ENCODE measurements around the gene SEMA5A. TPM values are rescaled to one million over a fixed set of nuclear protein-coding genes. Genes with fewer than 3 reads are reported as not detected.

The SEMA5A gene
- total RNA-seq, 1 experiment from 2014 or later: not detected

GRCh38 chr5:9513827-9514226 is 32.0 kb downstream of the SEMA5A start:
- H3K4me3 ChIP-seq: no peak overlapping the region
- no peaks in the 10 kb centered on the region for H3K4me1 ChIP-seq
- no peaks in the 10 kb centered on the region for H3K36me3 ChIP-seq
- no peak overlapping the region for H3K27ac ChIP-seq
- no peaks in the 10 kb centered on the region for H3K9me3 ChIP-seq (replicated peaks)
- DNase-seq: no peak
- no peaks in the 10 kb centered on the region for H3K27me3 ChIP-seq

DNA sequence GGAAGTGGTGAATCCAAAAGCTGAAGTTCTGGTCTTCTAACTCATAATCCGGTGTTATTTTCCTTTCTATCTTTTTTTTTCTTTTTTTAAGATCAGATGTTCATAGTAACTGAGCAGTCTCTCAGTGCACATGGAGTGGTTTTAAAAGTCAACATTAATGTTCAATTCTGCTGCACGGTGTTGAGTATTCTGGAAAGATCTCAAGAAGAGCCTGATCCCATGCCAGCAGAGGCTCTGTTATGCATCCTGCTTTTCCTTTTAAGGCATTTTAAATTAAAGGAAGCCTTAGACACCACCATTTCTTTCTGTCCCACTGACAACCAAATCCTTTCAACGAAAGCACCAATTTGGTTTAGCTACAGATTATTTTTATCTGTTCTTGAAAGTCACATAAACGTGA is 33.4 kb downstream of the SEMA5A start:
- no peaks in the 10 kb centered on the region for H3K4me1 ChIP-seq
- H3K9me3 ChIP-seq (replicated peaks): no peaks in the 10 kb centered on the region
- no peak overlapping the region for H3K27ac ChIP-seq
- DNase-seq: no peak
- no peaks in the 10 kb centered on the region for H3K27me3 ChIP-seq
- H3K4me3 ChIP-seq: no peak overlapping the region
- no peaks in the 10 kb centered on the region for H3K36me3 ChIP-seq

DNA sequence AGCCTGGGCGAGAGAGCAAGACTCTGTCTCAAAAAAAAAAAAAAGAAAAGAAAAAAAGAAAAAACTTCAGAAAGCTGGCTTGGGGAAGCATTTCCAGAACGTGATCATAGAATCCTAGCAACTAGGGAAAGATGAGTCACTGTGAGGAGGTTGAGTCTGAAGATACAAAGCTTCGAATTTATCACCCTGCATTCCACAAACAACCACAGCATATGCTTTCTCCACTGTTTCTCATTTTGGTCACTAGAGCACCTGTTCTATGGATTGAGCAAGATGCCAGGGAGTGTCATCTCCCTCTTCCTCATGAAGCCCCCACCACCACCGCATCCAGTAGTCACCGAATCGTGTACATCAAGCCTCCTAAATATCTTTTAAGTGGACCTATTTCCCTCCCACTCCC is 37.9 kb downstream of the SEMA5A start:
- no peak for DNase-seq
- Histone ChIP-seq H3K9me3 (replicated peaks) (no peaks in the 10 kb centered on the region), H3K27me3 (no peaks in the 10 kb centered on the region), H3K4me3 (no peak overlapping the region), H3K36me3 (no peaks in the 10 kb centered on the region), H3K27ac (no peak overlapping the region), H3K4me1 (no peaks in the 10 kb centered on the region)

GRCh38 chr5:9505225-9505624 is 40.6 kb downstream of the SEMA5A start:
- no peaks in the 10 kb centered on the region for H3K27me3 ChIP-seq
- H3K9me3 ChIP-seq (replicated peaks): no peaks in the 10 kb centered on the region
- no peak overlapping the region for H3K4me3 ChIP-seq
- DNase-seq: no peak
- no peaks in the 10 kb centered on the region for H3K4me1 ChIP-seq
- no peak overlapping the region for H3K27ac ChIP-seq
- H3K36me3 ChIP-seq: no peaks in the 10 kb centered on the region

DNA sequence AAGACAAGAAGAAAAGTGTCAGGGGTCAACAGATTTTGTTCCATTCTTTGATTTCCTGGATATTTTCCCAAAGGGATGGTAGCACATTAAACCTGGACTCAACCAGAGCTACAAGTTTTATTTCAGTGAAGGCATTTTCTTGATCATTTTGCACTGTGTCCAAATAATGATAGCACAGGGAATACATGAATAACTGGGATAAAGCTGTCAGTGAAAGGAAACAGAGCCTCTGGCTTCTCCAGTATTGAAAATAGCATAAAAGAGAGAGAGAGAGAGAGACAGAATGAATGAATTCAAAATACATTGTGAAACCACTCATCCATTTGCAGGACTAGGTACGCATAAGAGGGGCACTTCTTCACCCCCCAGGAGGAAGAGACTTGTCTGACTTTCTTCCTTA is 43.0 kb downstream of the SEMA5A start:
- H3K27me3 ChIP-seq: no peaks in the 10 kb centered on the region
- no peak for DNase-seq
- H3K4me3 ChIP-seq: no peak overlapping the region
- no peaks in the 10 kb centered on the region for H3K9me3 ChIP-seq (replicated peaks)
- no peaks in the 10 kb centered on the region for H3K36me3 ChIP-seq
- H3K4me1 ChIP-seq: no peaks in the 10 kb centered on the region
- H3K27ac ChIP-seq: no peak overlapping the region

- no peak overlapping the region for H3K27ac ChIP-seq
- no peak for DNase-seq
- no peaks in the 10 kb centered on the region for H3K36me3 ChIP-seq
- no peaks in the 10 kb centered on the region for H3K4me1 ChIP-seq
- H3K9me3 ChIP-seq (replicated peaks): no peaks in the 10 kb centered on the region
- no peak overlapping the region for H3K4me3 ChIP-seq
- no peaks in the 10 kb centered on the region for H3K27me3 ChIP-seq
Measured at GRCh38 chr5:9502050-9502834, 43.6 kb downstream of the SEMA5A start.

GRCh38 chr5:9500625-9501024 is 45.2 kb downstream of the SEMA5A start:
- H3K36me3 ChIP-seq: no peaks in the 10 kb centered on the region
- no peak for DNase-seq
- H3K27ac ChIP-seq: no peak overlapping the region
- H3K4me1 ChIP-seq: no peaks in the 10 kb centered on the region
- H3K27me3 ChIP-seq: no peaks in the 10 kb centered on the region
- no peaks in the 10 kb centered on the region for H3K9me3 ChIP-seq (replicated peaks)
- H3K4me3 ChIP-seq: no peak overlapping the region

DNA sequence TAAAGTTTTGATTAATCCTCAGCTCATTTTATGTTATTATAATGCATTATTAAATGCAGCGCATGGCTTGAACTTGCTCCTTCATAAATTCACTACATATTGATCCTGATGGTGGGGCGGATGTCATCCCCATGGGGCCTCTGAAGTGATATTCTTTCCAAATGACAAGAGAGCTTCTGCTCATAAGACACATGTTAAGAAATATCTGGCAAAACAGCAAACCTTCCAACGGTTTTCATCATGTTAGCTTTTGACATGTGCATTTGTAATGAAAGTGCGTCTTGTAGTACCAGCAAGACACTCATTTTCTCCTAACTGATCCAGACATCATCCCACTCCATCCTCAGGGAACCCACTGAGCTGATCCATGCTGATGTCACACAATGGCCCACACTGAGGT is 45.7 kb downstream of the SEMA5A start:
- Histone ChIP-seq H3K27ac (no peak overlapping the region), H3K27me3 (no peaks in the 10 kb centered on the region), H3K36me3 (no peaks in the 10 kb centered on the region), H3K4me1 (no peaks in the 10 kb centered on the region), H3K9me3 (replicated peaks) (no peaks in the 10 kb centered on the region), H3K4me3 (no peak overlapping the region)
- DNase-seq: no peak

DNA sequence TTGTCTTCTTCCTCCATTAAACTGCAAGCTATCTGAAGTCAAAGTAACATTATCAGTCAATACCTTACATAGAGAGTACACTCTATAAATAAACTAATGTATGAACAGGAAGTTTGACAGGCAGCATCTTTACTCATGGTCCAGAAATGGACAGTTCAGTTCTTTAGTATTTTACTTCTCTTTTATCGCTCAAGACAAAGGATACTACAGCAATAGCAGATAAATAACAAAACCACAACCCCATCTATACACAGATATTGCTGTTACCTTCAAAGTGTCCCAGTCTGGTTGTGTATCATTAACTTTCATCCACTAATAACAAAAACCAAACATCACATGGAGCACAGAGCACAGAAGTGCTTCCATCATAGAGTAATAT is 46.4 kb downstream of the SEMA5A start:
- no peaks in the 10 kb centered on the region for H3K4me1 ChIP-seq
- H3K27me3 ChIP-seq: no peaks in the 10 kb centered on the region
- no peak for DNase-seq
- H3K36me3 ChIP-seq: no peaks in the 10 kb centered on the region
- no peak overlapping the region for H3K4me3 ChIP-seq
- H3K27ac ChIP-seq: no peak overlapping the region
- no peaks in the 10 kb centered on the region for H3K9me3 ChIP-seq (replicated peaks)

GRCh38 chr5:9498541-9499497 is 47.1 kb downstream of the SEMA5A start:
- no peak overlapping the region for H3K4me3 ChIP-seq
- peak in 1 of 2 experiments; percentile 13 for DNase-seq
- no peaks in the 10 kb centered on the region for H3K36me3 ChIP-seq

DNA sequence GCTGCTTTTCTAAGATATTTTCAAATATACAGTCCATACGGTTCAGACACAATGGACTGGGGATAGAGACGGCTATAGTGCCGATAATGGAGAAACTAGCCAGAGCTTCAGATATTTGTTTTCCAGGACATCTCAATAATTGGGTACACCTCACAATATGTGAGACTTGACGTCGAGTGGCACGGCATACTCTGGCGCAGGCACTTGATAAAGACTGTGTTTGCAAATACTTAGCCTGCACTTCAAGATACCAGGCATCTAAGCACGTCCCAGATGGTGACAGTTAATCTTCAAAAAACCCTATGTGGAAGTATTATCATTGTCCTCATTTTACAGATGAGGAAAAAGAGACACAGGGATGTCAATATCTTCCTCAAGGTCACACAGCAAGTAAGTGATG is 48.5 kb downstream of the SEMA5A start:
- no peak overlapping the region for H3K4me3 ChIP-seq
- no peaks in the 10 kb centered on the region for H3K4me1 ChIP-seq
- no peaks in the 10 kb centered on the region for H3K36me3 ChIP-seq
- no peaks in the 10 kb centered on the region for H3K27me3 ChIP-seq
- H3K27ac ChIP-seq: no peak overlapping the region
- H3K9me3 ChIP-seq (replicated peaks): no peaks in the 10 kb centered on the region
- no peak for DNase-seq

More at GRCh38 chr5:9498541-9499497, 47.1 kb downstream of the SEMA5A start:
- no peaks in the 10 kb centered on the region for H3K9me3 ChIP-seq (replicated peaks)
- H3K27me3 ChIP-seq: no peaks in the 10 kb centered on the region
- no peaks in the 10 kb centered on the region for H3K4me1 ChIP-seq
- H3K27ac ChIP-seq: no peak overlapping the region

GRCh38 chr5:9496801-9497200 is 49.1 kb downstream of the SEMA5A start:
- Histone ChIP-seq H3K27me3 (no peaks in the 10 kb centered on the region), H3K36me3 (no peaks in the 10 kb centered on the region), H3K9me3 (replicated peaks) (no peaks in the 10 kb centered on the region), H3K4me1 (no peaks in the 10 kb centered on the region), H3K4me3 (no peak overlapping the region), H3K27ac (no peak overlapping the region)
- no peak for DNase-seq

GRCh38 chr5:9495121-9495520 is 50.8 kb downstream of the SEMA5A start:
- H3K4me3 ChIP-seq: no peak overlapping the region
- H3K27me3 ChIP-seq: no peaks in the 10 kb centered on the region
- no peak for DNase-seq
- H3K9me3 ChIP-seq (replicated peaks): no peaks in the 10 kb centered on the region
- no peaks in the 10 kb centered on the region for H3K4me1 ChIP-seq
- H3K27ac ChIP-seq: no peak overlapping the region
- H3K36me3 ChIP-seq: no peaks in the 10 kb centered on the region

DNA sequence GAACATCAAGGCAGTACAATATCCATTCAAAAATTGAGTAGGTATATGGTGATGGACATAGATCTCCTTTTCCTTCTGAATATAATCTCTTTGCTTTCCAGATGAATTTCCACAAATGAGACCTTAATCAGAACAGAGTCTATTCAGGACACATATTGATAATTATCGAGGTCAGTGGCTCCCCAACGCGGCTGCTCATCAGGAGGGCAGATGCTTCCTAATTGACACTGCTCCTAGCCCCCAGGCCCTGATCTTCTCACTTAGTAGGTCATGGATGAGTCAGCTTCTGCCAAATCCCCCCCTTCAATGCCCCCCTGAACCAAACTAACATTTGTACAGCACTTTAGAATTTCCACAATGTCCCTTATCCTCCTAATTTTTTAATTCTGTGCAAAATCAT is 51.6 kb downstream of the SEMA5A start:
- Histone ChIP-seq H3K27ac (no peak overlapping the region), H3K9me3 (replicated peaks) (no peaks in the 10 kb centered on the region), H3K36me3 (no peaks in the 10 kb centered on the region), H3K4me3 (no peak overlapping the region), H3K27me3 (no peaks in the 10 kb centered on the region), H3K4me1 (no peaks in the 10 kb centered on the region)
- DNase-seq: no peak

GRCh38 chr5:9490494-9491097 is 55.3 kb downstream of the SEMA5A start:
- DNase-seq: no peak

More at GRCh38 chr5:9490494-9491097, 55.3 kb downstream of the SEMA5A start:
- Histone ChIP-seq H3K36me3 (no peaks in the 10 kb centered on the region), H3K27me3 (no peaks in the 10 kb centered on the region), H3K9me3 (replicated peaks) (no peaks in the 10 kb centered on the region), H3K4me3 (no peak overlapping the region), H3K27ac (no peak overlapping the region), H3K4me1 (no peaks in the 10 kb centered on the region)
